Tibial nerve (tissue), 4 donors: Measurements from ENCODE around the gene KNTC1.

ENCODE experiments used
- CTCF ChIP-seq, 5 experiments: fragments of 200-600 bp in 3 of 5; fragments of 450-650 bp in 2 of 5; sonication (generic) in 3 of 5; IDR thresholded peaks; one replicate each; pipeline ENCODE4 v1.5.1; 2016 to 2019; ENCODE audit warnings: antibody characterized with exemption in 5 of 5, mild to moderate bottlenecking in 3 of 5, moderate library complexity in 2 of 5
- EP300 ChIP-seq, 2 donors: sonication (generic); formaldehyde crosslinking; IDR thresholded peaks; one replicate each; pipeline ENCODE4 v1.6.1; 2017; ENCODE audit warnings: antibody characterized with exemption in 2 of 2, mild to moderate bottlenecking in 1 of 2
- POLR2A ChIP-seq, 2 donors: fragments of 450-650 bp; IDR thresholded peaks; one replicate each; pipeline ENCODE4 v1.6.1; 2017; ENCODE audit warnings: antibody characterized with exemption in 2 of 2, mild to moderate bottlenecking in 2 of 2, moderate library complexity in 2 of 2

- no peak for TF ChIP-seq CTCF (IDR thresholded peaks at IDR 0.05)
- TF ChIP-seq EP300 (IDR thresholded peaks at IDR 0.05): no peak
- no peak for TF ChIP-seq POLR2A (IDR thresholded peaks at IDR 0.05)
These were observed 43.1 kb upstream of the KNTC1 start for GRCh38 chr12:122483969-122484368.
